ENCODE measurements around the gene CHURC1. TPM values are rescaled to one million over a fixed set of nuclear protein-coding genes. Genes with fewer than 3 reads are reported as not detected.

Gene CHURC1
- total and polyA plus RNA-seq, 2 of the 13 experiments (the other 11 are each of a cell fraction or from before 2014, with no cell fraction given): 41.1 to 74.4 TPM

DNA sequence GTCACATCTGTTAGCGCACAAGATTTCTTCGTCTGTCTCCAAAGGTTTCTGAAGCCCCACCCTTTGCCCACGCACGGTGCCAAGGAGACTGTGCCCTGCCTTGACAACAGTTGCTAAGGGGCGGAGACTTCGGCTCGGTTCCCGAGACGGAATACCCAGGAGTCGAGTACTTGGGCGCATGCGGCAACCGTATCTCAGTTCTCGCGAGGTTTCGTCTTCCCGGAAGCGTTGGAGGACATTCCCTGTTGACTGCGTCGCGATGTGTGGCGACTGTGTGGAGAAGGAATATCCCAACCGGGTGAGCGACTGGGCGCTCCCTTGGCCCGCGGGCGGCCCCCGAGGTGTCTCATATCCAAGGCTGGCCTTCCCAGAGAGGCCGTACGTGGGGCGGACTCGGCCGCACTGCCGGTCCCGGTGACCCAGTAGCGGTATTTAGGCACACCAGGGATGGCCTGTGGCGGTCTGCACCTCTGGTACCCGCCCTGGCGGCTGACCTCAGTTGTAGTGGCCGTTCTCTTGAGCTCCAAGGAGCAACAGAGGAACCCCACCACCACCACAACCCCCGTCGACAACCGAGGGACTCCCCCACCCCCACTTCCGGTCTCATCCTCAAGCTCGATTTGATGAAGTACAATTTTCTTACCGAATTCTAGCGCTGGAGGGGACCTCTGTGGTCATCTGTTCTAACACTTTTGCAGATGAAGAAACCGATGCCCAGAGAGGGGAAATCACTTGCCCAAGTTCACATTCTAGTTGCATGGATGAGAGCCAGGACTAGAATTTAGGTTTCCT, at the start of gene CHURC1 (continued):
- TF ChIP-seq, protein P1, sequence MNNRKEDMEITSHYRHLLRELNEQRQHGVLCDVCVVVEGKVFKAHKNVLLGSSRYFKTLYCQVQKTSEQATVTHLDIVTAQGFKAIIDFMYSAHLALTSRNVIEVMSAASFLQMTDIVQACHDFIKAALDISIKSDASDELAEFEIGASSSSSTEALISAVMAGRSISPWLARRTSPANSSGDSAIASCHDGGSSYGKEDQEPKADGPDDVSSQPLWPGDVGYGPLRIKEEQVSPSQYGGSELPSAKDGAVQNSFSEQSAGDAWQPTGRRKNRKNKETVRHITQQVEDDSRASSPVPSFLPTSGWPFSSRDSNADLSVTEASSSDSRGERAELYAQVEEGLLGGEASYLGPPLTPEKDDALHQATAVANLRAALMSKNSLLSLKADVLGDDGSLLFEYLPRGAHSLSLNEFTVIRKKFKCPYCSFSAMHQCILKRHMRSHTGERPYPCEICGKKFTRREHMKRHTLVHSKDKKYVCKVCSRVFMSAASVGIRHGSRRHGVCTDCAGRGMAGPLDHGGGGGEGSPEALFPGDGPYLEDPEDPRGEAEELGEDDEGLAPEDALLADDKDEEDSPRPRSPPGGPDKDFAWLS (CRISPR knock-in tag; IDR thresholded peaks at IDR 0.05; ENCODE audit: borderline replicate concordance): no peak
- TF ChIP-seq, protein P2, sequence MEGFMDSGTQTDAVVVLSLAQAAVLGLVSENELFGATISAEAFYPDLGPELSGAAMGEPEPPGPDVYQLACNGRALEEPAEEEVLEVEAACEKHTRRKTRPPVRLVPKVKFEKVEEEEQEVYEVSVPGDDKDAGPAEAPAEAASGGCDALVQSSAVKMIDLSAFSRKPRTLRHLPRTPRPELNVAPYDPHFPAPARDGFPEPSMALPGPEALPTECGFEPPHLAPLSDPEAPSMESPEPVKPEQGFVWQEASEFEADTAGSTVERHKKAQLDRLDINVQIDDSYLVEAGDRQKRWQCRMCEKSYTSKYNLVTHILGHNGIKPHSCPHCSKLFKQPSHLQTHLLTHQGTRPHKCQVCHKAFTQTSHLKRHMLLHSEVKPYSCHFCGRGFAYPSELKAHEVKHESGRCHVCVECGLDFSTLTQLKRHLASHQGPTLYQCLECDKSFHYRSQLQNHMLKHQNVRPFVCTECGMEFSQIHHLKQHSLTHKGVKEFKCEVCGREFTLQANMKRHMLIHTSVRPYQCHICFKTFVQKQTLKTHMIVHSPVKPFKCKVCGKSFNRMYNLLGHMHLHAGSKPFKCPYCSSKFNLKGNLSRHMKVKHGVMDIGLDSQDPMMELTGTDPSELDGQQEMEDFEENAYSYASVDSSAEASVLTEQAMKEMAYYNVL (CRISPR knock-in tag; IDR thresholded peaks at IDR 0.05; ENCODE audit: borderline replicate concordance): peak; percentile 59; the same call in 1 of the 2 replicates
- TF ChIP-seq CEBPG (CRISPR knock-in tag; IDR thresholded peaks at IDR 0.05) (0 out of 2 replicates have a peak, but pooled peaks have one; percentile 2), LCORL (IDR thresholded peaks at IDR 0.05) (no peak), LCORL (CRISPR knock-in tag; IDR thresholded peaks at IDR 0.05) (no peak), PHF21A (CRISPR knock-in tag; IDR thresholded peaks at IDR 0.05) (peak; percentile 24; the same call in 1 of the 2 replicates), ZNF749 (CRISPR knock-in tag; IDR thresholded peaks at IDR 0.05; ENCODE audit: borderline replicate concordance) (no peak; the same call in 1 of the 2 replicates), ZMYM4 (CRISPR knock-in tag; IDR thresholded peaks at IDR 0.05) (peak; percentile 97), CBX2 (IDR thresholded peaks at IDR 0.05; ENCODE audit: low read depth, low read length) (no peak), CBX2 (CRISPR knock-in tag; IDR thresholded peaks at IDR 0.05; ENCODE audit: low read depth) (no peak), PAX8 (CRISPR knock-in tag; IDR thresholded peaks at IDR 0.05; ENCODE audit: borderline replicate concordance) (peak; percentile 63; the same call in 1 of the 2 replicates), JUN (CRISPR knock-in tag; IDR thresholded peaks at IDR 0.05) (no peak), ZNF780A (CRISPR knock-in tag; IDR thresholded peaks at IDR 0.05) (no peak), TAF15 (IDR thresholded peaks at IDR 0.05; ENCODE audit: low read depth, low read length, poor library complexity, severe bottlenecking) (no peak), ZNF230 (CRISPR knock-in tag; IDR thresholded peaks at IDR 0.05) (peak; percentile 46; the same call in 1 of the 2 replicates), ZNF777 (CRISPR knock-in tag; IDR thresholded peaks at IDR 0.05) (peak; percentile 59; the same call in 1 of the 2 replicates), POLR2A (IDR thresholded peaks at IDR 0.05; ENCODE audit: insufficient read depth in 1 of 2, low read depth in 2 of 2, low read length in 2 of 2) (peak; percentile 93 to 95), ZSCAN9 (CRISPR knock-in tag; IDR thresholded peaks at IDR 0.05; ENCODE audit: borderline replicate concordance) (peak; percentile 16; the same call in 1 of the 2 replicates)
- TF ChIP-seq, protein P3, sequence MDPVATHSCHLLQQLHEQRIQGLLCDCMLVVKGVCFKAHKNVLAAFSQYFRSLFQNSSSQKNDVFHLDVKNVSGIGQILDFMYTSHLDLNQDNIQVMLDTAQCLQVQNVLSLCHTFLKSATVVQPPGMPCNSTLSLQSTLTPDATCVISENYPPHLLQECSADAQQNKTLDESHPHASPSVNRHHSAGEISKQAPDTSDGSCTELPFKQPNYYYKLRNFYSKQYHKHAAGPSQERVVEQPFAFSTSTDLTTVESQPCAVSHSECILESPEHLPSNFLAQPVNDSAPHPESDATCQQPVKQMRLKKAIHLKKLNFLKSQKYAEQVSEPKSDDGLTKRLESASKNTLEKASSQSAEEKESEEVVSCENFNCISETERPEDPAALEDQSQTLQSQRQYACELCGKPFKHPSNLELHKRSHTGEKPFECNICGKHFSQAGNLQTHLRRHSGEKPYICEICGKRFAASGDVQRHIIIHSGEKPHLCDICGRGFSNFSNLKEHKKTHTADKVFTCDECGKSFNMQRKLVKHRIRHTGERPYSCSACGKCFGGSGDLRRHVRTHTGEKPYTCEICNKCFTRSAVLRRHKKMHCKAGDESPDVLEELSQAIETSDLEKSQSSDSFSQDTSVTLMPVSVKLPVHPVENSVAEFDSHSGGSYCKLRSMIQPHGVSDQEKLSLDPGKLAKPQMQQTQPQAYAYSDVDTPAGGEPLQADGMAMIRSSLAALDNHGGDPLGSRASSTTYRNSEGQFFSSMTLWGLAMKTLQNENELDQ (CRISPR knock-in tag; IDR thresholded peaks at IDR 0.05; ENCODE audit: borderline replicate concordance): no peak
- TF ChIP-seq, protein P4, sequence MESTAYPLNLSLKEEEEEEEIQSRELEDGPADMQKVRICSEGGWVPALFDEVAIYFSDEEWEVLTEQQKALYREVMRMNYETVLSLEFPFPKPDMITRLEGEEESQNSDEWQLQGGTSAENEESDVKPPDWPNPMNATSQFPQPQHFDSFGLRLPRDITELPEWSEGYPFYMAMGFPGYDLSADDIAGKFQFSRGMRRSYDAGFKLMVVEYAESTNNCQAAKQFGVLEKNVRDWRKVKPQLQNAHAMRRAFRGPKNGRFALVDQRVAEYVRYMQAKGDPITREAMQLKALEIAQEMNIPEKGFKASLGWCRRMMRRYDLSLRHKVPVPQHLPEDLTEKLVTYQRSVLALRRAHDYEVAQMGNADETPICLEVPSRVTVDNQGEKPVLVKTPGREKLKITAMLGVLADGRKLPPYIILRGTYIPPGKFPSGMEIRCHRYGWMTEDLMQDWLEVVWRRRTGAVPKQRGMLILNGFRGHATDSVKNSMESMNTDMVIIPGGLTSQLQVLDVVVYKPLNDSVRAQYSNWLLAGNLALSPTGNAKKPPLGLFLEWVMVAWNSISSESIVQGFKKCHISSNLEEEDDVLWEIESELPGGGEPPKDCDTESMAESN (CRISPR knock-in tag; conservative IDR thresholded peaks at IDR 0.05): 0 out of 2 replicates have a peak, but pooled peaks have one; percentile 39
- TF ChIP-seq, protein P5, sequence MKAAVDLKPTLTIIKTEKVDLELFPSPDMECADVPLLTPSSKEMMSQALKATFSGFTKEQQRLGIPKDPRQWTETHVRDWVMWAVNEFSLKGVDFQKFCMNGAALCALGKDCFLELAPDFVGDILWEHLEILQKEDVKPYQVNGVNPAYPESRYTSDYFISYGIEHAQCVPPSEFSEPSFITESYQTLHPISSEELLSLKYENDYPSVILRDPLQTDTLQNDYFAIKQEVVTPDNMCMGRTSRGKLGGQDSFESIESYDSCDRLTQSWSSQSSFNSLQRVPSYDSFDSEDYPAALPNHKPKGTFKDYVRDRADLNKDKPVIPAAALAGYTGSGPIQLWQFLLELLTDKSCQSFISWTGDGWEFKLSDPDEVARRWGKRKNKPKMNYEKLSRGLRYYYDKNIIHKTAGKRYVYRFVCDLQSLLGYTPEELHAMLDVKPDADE (CRISPR knock-in tag; IDR thresholded peaks at IDR 0.05): no peak
